ENCODE results near the gene SLC30A1. TPM values are rescaled to one million over a fixed set of nuclear protein-coding genes. Genes with fewer than 3 reads are reported as not detected.

Gene SLC30A1
- total and polyA plus RNA-seq, 2 of the 13 experiments (the other 11 are each of a cell fraction or from before 2014, with no cell fraction given), result 5.9 to 24.4 TPM

DNA sequence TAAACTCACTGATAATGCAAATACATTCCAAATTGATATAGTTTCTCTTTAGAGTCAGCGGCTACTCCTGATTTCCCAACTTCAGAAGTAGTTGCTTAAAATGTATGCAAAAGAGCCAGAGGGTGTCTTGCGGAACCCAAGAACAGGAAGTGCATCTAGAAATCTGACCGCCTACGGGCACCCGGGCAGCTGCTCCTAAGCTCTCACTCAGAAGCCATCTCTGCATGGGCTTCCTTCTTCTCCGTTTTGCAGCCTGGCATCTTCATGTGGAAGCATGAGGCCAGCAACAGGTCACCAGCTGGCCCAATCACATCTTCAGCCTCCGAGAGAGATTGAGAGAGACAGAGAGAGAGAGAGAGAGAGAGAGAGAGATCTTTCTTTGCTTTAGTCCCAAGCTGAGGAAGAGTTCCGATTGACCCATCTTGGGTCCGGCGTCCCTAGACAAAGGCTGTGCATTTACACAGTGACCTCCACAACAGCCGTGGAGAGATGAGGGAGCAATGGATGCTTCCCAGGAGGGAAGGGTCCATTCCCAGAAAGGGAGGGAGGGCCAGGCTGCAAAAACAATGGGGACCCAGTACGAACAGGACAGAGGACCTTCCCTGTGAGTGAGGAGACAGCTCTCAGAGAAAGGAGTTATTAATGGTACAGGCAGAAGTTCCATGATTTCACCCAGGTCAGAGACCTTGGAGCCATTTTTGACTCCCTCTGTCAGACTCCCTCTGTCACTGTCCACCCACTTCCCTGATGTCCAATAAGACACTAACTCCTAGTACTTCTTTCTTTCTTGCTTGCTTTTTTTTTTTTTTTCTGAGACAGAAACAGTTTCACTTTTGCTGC lies 28.2 kb upstream of the SLC30A1 start (continued):
- TF ChIP-seq, protein P1, sequence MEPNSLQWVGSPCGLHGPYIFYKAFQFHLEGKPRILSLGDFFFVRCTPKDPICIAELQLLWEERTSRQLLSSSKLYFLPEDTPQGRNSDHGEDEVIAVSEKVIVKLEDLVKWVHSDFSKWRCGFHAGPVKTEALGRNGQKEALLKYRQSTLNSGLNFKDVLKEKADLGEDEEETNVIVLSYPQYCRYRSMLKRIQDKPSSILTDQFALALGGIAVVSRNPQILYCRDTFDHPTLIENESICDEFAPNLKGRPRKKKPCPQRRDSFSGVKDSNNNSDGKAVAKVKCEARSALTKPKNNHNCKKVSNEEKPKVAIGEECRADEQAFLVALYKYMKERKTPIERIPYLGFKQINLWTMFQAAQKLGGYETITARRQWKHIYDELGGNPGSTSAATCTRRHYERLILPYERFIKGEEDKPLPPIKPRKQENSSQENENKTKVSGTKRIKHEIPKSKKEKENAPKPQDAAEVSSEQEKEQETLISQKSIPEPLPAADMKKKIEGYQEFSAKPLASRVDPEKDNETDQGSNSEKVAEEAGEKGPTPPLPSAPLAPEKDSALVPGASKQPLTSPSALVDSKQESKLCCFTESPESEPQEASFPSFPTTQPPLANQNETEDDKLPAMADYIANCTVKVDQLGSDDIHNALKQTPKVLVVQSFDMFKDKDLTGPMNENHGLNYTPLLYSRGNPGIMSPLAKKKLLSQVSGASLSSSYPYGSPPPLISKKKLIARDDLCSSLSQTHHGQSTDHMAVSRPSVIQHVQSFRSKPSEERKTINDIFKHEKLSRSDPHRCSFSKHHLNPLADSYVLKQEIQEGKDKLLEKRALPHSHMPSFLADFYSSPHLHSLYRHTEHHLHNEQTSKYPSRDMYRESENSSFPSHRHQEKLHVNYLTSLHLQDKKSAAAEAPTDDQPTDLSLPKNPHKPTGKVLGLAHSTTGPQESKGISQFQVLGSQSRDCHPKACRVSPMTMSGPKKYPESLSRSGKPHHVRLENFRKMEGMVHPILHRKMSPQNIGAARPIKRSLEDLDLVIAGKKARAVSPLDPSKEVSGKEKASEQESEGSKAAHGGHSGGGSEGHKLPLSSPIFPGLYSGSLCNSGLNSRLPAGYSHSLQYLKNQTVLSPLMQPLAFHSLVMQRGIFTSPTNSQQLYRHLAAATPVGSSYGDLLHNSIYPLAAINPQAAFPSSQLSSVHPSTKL (CRISPR knock-in tag; IDR thresholded peaks at IDR 0.05), result no peak
- TF ChIP-seq RFX5 (IDR thresholded peaks at IDR 0.05; ENCODE audit: low read depth, low read length), result no peak
- TF ChIP-seq GTF3A (CRISPR knock-in tag; conservative IDR thresholded peaks at IDR 0.05), result no peak
- no peak for TF ChIP-seq ZNF484 (CRISPR knock-in tag; IDR thresholded peaks at IDR 0.05; ENCODE audit: borderline replicate concordance, low read depth)
- TF ChIP-seq THAP11 (CRISPR knock-in tag; IDR thresholded peaks at IDR 0.05), result 0 out of 2 replicates have a peak, but pooled peaks have one; percentile 23
- no peak for TF ChIP-seq SNAI1 (CRISPR knock-in tag; IDR thresholded peaks at IDR 0.05; ENCODE audit: borderline replicate concordance)
- TF ChIP-seq CEBPB (IDR thresholded peaks at IDR 0.05; ENCODE audit: borderline replicate concordance, low read depth, low read length), result peak; percentile 30; the same call in 1 of the 2 replicates
- TF ChIP-seq NONO (IDR thresholded peaks at IDR 0.05), result no peak
- TF ChIP-seq NONO (CRISPR knock-in tag; conservative IDR thresholded peaks at IDR 0.05), result no peak
- TF ChIP-seq ZMYM2 (CRISPR knock-in tag; IDR thresholded peaks at IDR 0.05), result no peak
- TF ChIP-seq, protein P2, sequence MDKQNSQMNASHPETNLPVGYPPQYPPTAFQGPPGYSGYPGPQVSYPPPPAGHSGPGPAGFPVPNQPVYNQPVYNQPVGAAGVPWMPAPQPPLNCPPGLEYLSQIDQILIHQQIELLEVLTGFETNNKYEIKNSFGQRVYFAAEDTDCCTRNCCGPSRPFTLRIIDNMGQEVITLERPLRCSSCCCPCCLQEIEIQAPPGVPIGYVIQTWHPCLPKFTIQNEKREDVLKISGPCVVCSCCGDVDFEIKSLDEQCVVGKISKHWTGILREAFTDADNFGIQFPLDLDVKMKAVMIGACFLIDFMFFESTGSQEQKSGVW (CRISPR knock-in tag; IDR thresholded peaks at IDR 0.05; ENCODE audit: borderline replicate concordance), result no peak
- TF ChIP-seq, protein P3, sequence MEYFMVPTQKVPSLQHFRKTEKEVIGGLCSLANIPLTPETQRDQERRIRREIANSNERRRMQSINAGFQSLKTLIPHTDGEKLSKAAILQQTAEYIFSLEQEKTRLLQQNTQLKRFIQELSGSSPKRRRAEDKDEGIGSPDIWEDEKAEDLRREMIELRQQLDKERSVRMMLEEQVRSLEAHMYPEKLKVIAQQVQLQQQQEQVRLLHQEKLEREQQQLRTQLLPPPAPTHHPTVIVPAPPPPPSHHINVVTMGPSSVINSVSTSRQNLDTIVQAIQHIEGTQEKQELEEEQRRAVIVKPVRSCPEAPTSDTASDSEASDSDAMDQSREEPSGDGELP (IDR thresholded peaks at IDR 0.05; ENCODE audit: borderline replicate concordance, low read depth), result 0 out of 2 replicates have a peak, but pooled peaks have one; percentile 8
- TF ChIP-seq GABPA (IDR thresholded peaks at IDR 0.05; ENCODE audit: low read depth, low read length), result peak; percentile 36
- peak; percentile 76 for TF ChIP-seq GABPA (CRISPR knock-in tag; IDR thresholded peaks at IDR 0.05; ENCODE audit: low read depth)
- TF ChIP-seq SP1 (IDR thresholded peaks at IDR 0.05), result no peak
- no peak for TF ChIP-seq SP1 (CRISPR knock-in tag; IDR thresholded peaks at IDR 0.05)
- TF ChIP-seq ZC3H13 (CRISPR knock-in tag; IDR thresholded peaks at IDR 0.05), result no peak
- TF ChIP-seq, protein P4, sequence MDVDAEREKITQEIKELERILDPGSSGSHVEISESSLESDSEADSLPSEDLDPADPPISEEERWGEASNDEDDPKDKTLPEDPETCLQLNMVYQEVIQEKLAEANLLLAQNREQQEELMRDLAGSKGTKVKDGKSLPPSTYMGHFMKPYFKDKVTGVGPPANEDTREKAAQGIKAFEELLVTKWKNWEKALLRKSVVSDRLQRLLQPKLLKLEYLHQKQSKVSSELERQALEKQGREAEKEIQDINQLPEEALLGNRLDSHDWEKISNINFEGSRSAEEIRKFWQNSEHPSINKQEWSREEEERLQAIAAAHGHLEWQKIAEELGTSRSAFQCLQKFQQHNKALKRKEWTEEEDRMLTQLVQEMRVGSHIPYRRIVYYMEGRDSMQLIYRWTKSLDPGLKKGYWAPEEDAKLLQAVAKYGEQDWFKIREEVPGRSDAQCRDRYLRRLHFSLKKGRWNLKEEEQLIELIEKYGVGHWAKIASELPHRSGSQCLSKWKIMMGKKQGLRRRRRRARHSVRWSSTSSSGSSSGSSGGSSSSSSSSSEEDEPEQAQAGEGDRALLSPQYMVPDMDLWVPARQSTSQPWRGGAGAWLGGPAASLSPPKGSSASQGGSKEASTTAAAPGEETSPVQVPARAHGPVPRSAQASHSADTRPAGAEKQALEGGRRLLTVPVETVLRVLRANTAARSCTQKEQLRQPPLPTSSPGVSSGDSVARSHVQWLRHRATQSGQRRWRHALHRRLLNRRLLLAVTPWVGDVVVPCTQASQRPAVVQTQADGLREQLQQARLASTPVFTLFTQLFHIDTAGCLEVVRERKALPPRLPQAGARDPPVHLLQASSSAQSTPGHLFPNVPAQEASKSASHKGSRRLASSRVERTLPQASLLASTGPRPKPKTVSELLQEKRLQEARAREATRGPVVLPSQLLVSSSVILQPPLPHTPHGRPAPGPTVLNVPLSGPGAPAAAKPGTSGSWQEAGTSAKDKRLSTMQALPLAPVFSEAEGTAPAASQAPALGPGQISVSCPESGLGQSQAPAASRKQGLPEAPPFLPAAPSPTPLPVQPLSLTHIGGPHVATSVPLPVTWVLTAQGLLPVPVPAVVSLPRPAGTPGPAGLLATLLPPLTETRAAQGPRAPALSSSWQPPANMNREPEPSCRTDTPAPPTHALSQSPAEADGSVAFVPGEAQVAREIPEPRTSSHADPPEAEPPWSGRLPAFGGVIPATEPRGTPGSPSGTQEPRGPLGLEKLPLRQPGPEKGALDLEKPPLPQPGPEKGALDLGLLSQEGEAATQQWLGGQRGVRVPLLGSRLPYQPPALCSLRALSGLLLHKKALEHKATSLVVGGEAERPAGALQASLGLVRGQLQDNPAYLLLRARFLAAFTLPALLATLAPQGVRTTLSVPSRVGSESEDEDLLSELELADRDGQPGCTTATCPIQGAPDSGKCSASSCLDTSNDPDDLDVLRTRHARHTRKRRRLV (CRISPR knock-in tag; IDR thresholded peaks at IDR 0.05), result no peak
- TF ChIP-seq ZNF766 (CRISPR knock-in tag; IDR thresholded peaks at IDR 0.05; ENCODE audit: borderline replicate concordance), result no peak
- no peak for TF ChIP-seq ZSCAN29 (CRISPR knock-in tag; conservative IDR thresholded peaks at IDR 0.05)

All from HepG2 (cell line).